Myometrial cell (primary cell): Measurements from ENCODE around the gene ORAI1. TPM values are rescaled to one million over a fixed set of nuclear protein-coding genes. Genes with fewer than 3 reads are reported as not detected.

ENCODE experiments used
- total RNA-seq: library from RNA; depleted of rRNA; stranded (reverse); fragments of >200 nt; gene quantifications from 2 replicates; pipeline ENCODE4 v1.2.3, GENCODE V29; 2015

The ORAI1 gene
- 9.0 and 16.1 TPM in 2 replicates for total RNA-seq

GRCh38 chr12:121626087-121626852, at the start of gene ORAI1:
TSS of gene ORAI1 (plus strand) at chr12:121626530.

DNA sequence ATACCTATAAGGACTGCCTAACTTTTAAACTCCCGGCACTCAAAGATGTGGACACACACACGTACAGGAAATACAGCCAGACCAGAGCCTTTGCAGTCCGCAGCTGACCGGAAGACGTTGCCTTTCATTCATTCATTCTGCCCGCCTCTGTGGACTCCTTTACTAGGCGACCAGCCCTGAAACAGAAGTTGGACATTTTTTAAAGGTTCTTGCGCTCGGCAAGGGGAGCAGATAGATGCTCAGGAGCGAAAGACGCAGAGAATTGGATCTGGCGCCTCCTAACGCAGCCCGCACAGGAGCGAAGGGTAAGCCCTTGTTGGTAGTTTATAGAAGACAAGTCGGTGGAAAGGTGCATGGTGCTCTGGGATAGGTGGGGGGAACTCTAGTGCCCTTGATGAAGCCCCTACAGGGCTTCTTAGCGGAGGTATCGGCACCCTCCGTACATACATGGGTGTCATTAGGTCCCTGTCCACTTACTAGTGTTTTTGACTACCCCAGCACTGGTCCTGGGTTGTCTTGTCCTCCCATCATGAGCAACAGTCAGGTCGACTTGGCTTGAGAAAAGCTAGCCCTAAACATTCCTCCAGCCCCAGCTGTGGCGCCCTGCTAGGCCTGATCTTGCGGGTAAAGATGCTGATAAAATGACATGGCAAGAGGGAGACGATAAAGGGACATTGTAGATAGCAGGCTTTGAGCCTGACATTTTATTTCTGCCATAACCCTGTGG, 45.2 kb upstream of the ORAI1 start, which contains the start of gene KDM2B:
Gene KDM2B (minus strand): TSS at position 65 of the 727 bp plus-strand sequence. CDS start 112 bp downstream, outside the sequence.

DNA sequence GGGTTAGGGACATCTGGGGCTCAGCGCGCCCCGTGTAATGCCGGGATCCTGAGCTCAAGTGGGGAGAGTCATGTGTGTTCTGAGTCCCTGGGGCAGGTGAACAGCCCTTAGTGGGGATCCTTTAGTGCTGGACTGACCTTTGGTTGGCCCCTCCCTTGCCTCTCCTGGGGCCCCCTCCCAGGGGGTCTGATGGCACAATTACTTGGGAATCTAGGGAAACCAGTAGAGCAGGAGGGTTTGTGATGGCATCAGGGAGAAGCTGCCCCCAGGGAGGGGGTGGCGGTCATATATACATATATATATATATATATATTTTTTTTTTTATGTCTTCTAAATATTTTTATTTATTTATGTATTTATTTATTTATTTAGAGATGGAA, 43.2 kb downstream of the ORAI1 start, which contains the start of gene MORN3:
Gene MORN3 (minus strand): TSS at position 134 of the 380 bp plus-strand sequence. CDS start 171 bp downstream, outside the sequence.

Other genes starting within 250 kb of the ORAI1 start
- 25.1 and 56.9 TPM in 2 replicates for gene RNF34, start 226.4 kb upstream of the ORAI1 start, total RNA-seq
- gene KDM2B, start 45.5 kb upstream of the ORAI1 start, total RNA-seq, result 20.2 and 26.2 TPM in 2 replicates
- under 0.01 TPM in 2 replicates for gene MORN3, start 43.1 kb downstream of the ORAI1 start, total RNA-seq
- 8.6 and 13.6 TPM in 2 replicates for gene TMEM120B, start 86.2 kb downstream of the ORAI1 start, total RNA-seq
- gene RHOF, start 167.2 kb downstream of the ORAI1 start, total RNA-seq, result 14.9 and 15.0 TPM in 2 replicates
- 2.0 and 3.2 TPM in 2 replicates for gene SETD1B, start 177.5 kb downstream of the ORAI1 start, total RNA-seq
- gene HPD, start 232.3 kb downstream of the ORAI1 start, total RNA-seq, result 1.2 and 2.8 TPM in 2 replicates